HCT116 (cell line): ENCODE measurements around the gene TULP3. TPM values are rescaled to one million over a fixed set of nuclear protein-coding genes. Genes with fewer than 3 reads are reported as not detected.

Experiments
- ATAC-seq: fragments of 200-7000 bp; cut with Tn5 transposase; 2 replicates; pipeline ENCODE4 v1.9.1; 2020; ENCODE audit warnings: mild to moderate bottlenecking, moderate library complexity
- BruUV-seq: library from RNA; stranded (reverse); fragments of 400-500 nt; replicated peaks from 2 replicates; lab custom pipeline; 2021; lab: Mats Ljungman, UMichigan
- CTCF ChIA-PET: fragments of 300-600 bp; sonication (Branson Sonifier 250); formaldehyde crosslinking; loops from one replicate; lab custom pipeline; 2021; ENCODE audit warnings: antibody characterized with exemption; lab: Charles Lee
- POLR2A ChIA-PET: fragments of 300-600, 350-600 bp; sonication (Branson Sonifier 250); formaldehyde crosslinking; loops from one replicate; lab custom pipeline; 2021; ENCODE audit warnings: antibody characterized with exemption; lab: Charles Lee
- RAD21 ChIA-PET, 2 experiments: fragments of 300-600 bp; sonication (Branson Sonifier 250); formaldehyde crosslinking; loops; one replicate each; lab custom pipeline; 2023; ENCODE audit warnings: low total read pairs in 2 of 2; ENCODE audit not compliant: uncharacterized antibody in 2 of 2, unreplicated experiment in 2 of 2, low non-redundant PET in 1 of 2; lab: Charles Lee
- DNase-seq: peaks from one replicate; pipeline ENCODE4 v3.0.0-alpha.2; 2010; ENCODE audit warnings: low read depth, low spot score
- H2AFZ ChIP-seq: fragments of 200-600 bp; shearing (Covaris generic), sonication (generic); 2 replicates; pipeline ENCODE4 v1.6.1; 2017; ENCODE audit warnings: low read depth, mixed run types, mixed read lengths, antibody characterized with exemption, low read length; ENCODE audit not compliant: poor library complexity, severe bottlenecking
- H3K27ac ChIP-seq: 2 replicates; pipeline ENCODE4 v1.5.1; 2012; ENCODE audit warnings: low read depth, low read length
- H3K27me3 ChIP-seq: fragments of 200-600 bp; sonication (generic); 2 replicates; pipeline ENCODE4 v1.6.1; 2016; ENCODE audit warnings: mixed run types, low read length, mixed read lengths; ENCODE audit not compliant: insufficient read depth
- H3K36me3 ChIP-seq, 2 experiments: fragments of 200-500 bp in 1 of 2; fragments of 200-600 bp in 1 of 2; sonication (Bioruptor generic) in 1 of 2; sonication (generic) in 1 of 2; 2 replicates each; pipeline versions ENCODE4 v1.5.1 to v1.6.1; 2014 to 2016; ENCODE audit warnings: low read length in 2 of 2, inconsistent platforms in 1 of 2, mixed read lengths in 1 of 2, mixed run types in 1 of 2; ENCODE audit not compliant: insufficient read depth in 2 of 2, control insufficient read depth in 1 of 2
- H3K4me1 ChIP-seq, 2 experiments: fragments of 200-600 bp in 1 of 2; sonication (generic) in 1 of 2; 2 replicates each; pipeline versions ENCODE4 v1.5.1 to v1.6.1; 2012 to 2017; ENCODE audit warnings: low read length in 2 of 2, inconsistent platforms in 1 of 2, mild to moderate bottlenecking in 1 of 2, mixed read lengths in 1 of 2, mixed run types in 1 of 2, moderate library complexity in 1 of 2; ENCODE audit not compliant: insufficient read depth in 2 of 2, control insufficient read depth in 1 of 2
- H3K4me2 ChIP-seq: fragments of 200-600 bp; sonication (generic); 2 replicates; pipeline ENCODE4 v1.6.1; 2017; ENCODE audit warnings: mixed run types, low read length, mixed read lengths
- H3K4me3 ChIP-seq, 2 experiments: fragments of 200-600 bp in 1 of 2; sonication (generic) in 1 of 2; replicated peaks in 1 of 2; 2 replicates each; pipeline ENCODE4 v1.5.1; 2011 to 2016; ENCODE audit warnings: low read length in 2 of 2, control low read depth in 1 of 2, low read depth in 1 of 2, mild to moderate bottlenecking in 1 of 2, mixed read lengths in 1 of 2, mixed run types in 1 of 2
- H3K79me2 ChIP-seq: fragments of 200-600 bp; sonication (generic); 2 replicates; pipeline ENCODE4 v1.6.1; 2017; ENCODE audit warnings: mild to moderate bottlenecking, mixed run types, low read length, moderate library complexity, mixed read lengths; ENCODE audit not compliant: insufficient read depth
- H3K9ac ChIP-seq: fragments of 200-600 bp; sonication (generic); 2 replicates; pipeline ENCODE4 v1.6.1; 2016; ENCODE audit warnings: low read length, mixed read lengths
- H3K9me2 ChIP-seq: fragments of 200-600 bp; sonication (generic), shearing (Covaris generic); 2 replicates; pipeline ENCODE4 v1.6.1; 2017; ENCODE audit warnings: mixed run types, mild to moderate bottlenecking, moderate library complexity; ENCODE audit not compliant: insufficient read depth
- H3K9me3 ChIP-seq, 2 experiments: fragments of 200-500 bp in 1 of 2; fragments of 200-600 bp in 1 of 2; sonication (Bioruptor generic) in 1 of 2; sonication (generic) in 1 of 2; 2 replicates each; pipeline ENCODE4 v1.6.1; 2014 to 2017; ENCODE audit warnings: low read length in 2 of 2, mixed read lengths in 2 of 2, inconsistent platforms in 1 of 2, low read depth in 1 of 2, mild to moderate bottlenecking in 1 of 2, mixed run types in 1 of 2, moderate library complexity in 1 of 2; ENCODE audit not compliant: control insufficient read depth in 1 of 2, insufficient read depth in 1 of 2
- H4K20me1 ChIP-seq: fragments of 200-600 bp; sonication (generic), shearing (Covaris generic); 2 replicates; pipeline ENCODE4 v1.6.1; 2017; ENCODE audit warnings: mixed run types, mild to moderate bottlenecking, moderate library complexity; ENCODE audit not compliant: insufficient read depth
- ATF3 ChIP-seq: IDR thresholded peaks from 2 replicates; pipeline ENCODE4 v1.6.1; 2012
- CEBPB ChIP-seq: IDR thresholded peaks from 2 replicates; pipeline ENCODE4 v1.6.1; 2012; ENCODE audit warnings: low read depth
- CTCF ChIP-seq, 3 experiments: fragments of 200-600 bp in 1 of 3; sonication (generic) in 1 of 3; IDR thresholded peaks in 2 of 3; conservative IDR thresholded peaks in 1 of 3; 2 replicates each; pipeline ENCODE4 v1.5.1; 2012 to 2017; ENCODE audit warnings: low read depth in 2 of 3, low read length in 2 of 3, antibody characterized with exemption in 1 of 3, borderline replicate concordance in 1 of 3, control low read depth in 1 of 3, mild to moderate bottlenecking in 1 of 3, mixed read lengths in 1 of 3, mixed run types in 1 of 3, moderate library complexity in 1 of 3; ENCODE audit not compliant: insufficient read depth in 1 of 3
- EGR1 ChIP-seq: IDR thresholded peaks from 2 replicates; pipeline ENCODE4 v1.6.1; 2012; ENCODE audit warnings: low read depth
- ELF1 ChIP-seq: IDR thresholded peaks from 2 replicates; pipeline ENCODE4 v1.6.1; 2012; ENCODE audit warnings: low read depth, borderline replicate concordance
- EZH2 ChIP-seq: fragments of 200-600 bp; sonication (generic); IDR thresholded peaks from 2 replicates; pipeline ENCODE4 v1.6.1; 2017; ENCODE audit warnings: antibody characterized with exemption, mixed run types
- FOSL1 ChIP-seq: IDR thresholded peaks from 2 replicates; pipeline ENCODE4 v1.6.1; 2012; ENCODE audit warnings: low read depth
- JUND ChIP-seq: IDR thresholded peaks from 2 replicates; pipeline ENCODE4 v1.6.1; 2012
- POLR2A ChIP-seq: IDR thresholded peaks from 2 replicates; pipeline ENCODE4 v1.7.0; 2011; ENCODE audit warnings: borderline replicate concordance; ENCODE audit not compliant: insufficient read depth, insufficient read length; ENCODE audit errors: extremely low read depth
- POLR2AphosphoS5 ChIP-seq: IDR thresholded peaks from 2 replicates; pipeline ENCODE4 v1.6.1; 2011; ENCODE audit warnings: mild to moderate bottlenecking, low read depth, low read length, moderate library complexity
- REST ChIP-seq: IDR thresholded peaks from 2 replicates; pipeline ENCODE4 v1.6.1; 2012; ENCODE audit warnings: low read depth
- SIN3A ChIP-seq: IDR thresholded peaks from 2 replicates; pipeline ENCODE4 v1.6.1; 2012; ENCODE audit warnings: low read depth
- SRF ChIP-seq: IDR thresholded peaks from 2 replicates; pipeline ENCODE4 v1.6.1; 2012; ENCODE audit warnings: low read depth
- TCF7L2 ChIP-seq: IDR thresholded peaks from 2 replicates; pipeline ENCODE4 v1.7.0; 2011; ENCODE audit warnings: borderline replicate concordance, inconsistent platforms; ENCODE audit not compliant: insufficient read depth, insufficient read length; ENCODE audit errors: extremely low read depth
- YY1 ChIP-seq: IDR thresholded peaks from 2 replicates; pipeline ENCODE4 v1.6.1; 2011; ENCODE audit warnings: low read length, low read depth, moderate library complexity, mild to moderate bottlenecking; ENCODE audit not compliant: insufficient replicate concordance; ENCODE audit errors: extremely low read depth
- ZFX ChIP-seq: fragments of 450-650 bp; IDR thresholded peaks from 2 replicates; pipeline ENCODE4 v1.6.1; 2017
- ZNF274 ChIP-seq: fragments of 200-500 bp; sonication (Bioruptor generic); IDR thresholded peaks from 2 replicates; pipeline ENCODE4 v1.6.1; 2014; ENCODE audit warnings: mild to moderate bottlenecking, low read depth, low read length, inconsistent platforms
- intact Hi-C: fragments of 100-400 bp; cut with micrococcal nuclease; formaldehyde crosslinking; loops from 2 replicates; pipeline ENCODE4 v1.10.0; 2022
- total RNA-seq: library from RNA; stranded (reverse); gene quantifications from one replicate; pipeline ENCODE4 v1.2.1, GENCODE V29; 2021; ENCODE audit not compliant: unreplicated experiment

The TULP3 gene
- total RNA-seq, 1 experiment from 2014 or later: 21.3 TPM

- ChIA-PET POLR2A (no interaction called here), CTCF (interaction anchor here (0.9 kb wide), 1 partner anchor 184 kb away, joined by 3 read pairs; no protein-coding TSS in a partner anchor)
- no TSS peak for BruUV-seq
Measured at GRCh38 chr12:2857576-2857975, 33.1 kb upstream of the TULP3 start.

GRCh38 chr12:2858334-2858733 is 32.4 kb upstream of the TULP3 start:
- POLR2A ChIA-PET: no interaction called here
- DNase-seq (no peak), ATAC-seq (no peak)
- Histone ChIP-seq H2AFZ (no peak overlapping the region), H3K79me2 (no peaks in the 10 kb centered on the region), H3K9me3 (no peaks in the 10 kb centered on the region), H3K4me3 (no peak overlapping the region), H3K27me3 (no peaks in the 10 kb centered on the region), H3K9ac (no peak overlapping the region), H3K4me2 (no peak overlapping the region), H3K36me3 (peaks cover 33 to 38% of the 10 kb centered on the region in 2 experiments; a peak in 3 of 4 replicates), H3K9me2 (no peaks in the 10 kb centered on the region), H3K4me1 (peaks cover 0 to 3% of the 10 kb centered on the region in 2 experiments; a peak in 2 of 4 replicates), H3K27ac (no peak overlapping the region), H4K20me1 (no peaks in the 10 kb centered on the region)
- TF ChIP-seq FOSL1 (no peak), TCF7L2 (no peak), CTCF (IDR thresholded peaks at IDR 0.05 in 2 of 3, conservative IDR thresholded peaks at IDR 0.05 in 1 of 3; ENCODE audit: borderline replicate concordance in 1 of 3, insufficient read depth in 1 of 3, low read depth in 2 of 3, low read length in 2 of 3) (no peak), ELF1 (no peak), CEBPB (no peak), EGR1 (no peak), ATF3 (no peak), SIN3A (no peak), POLR2A (no peak), EZH2 (no peak), SRF (no peak), POLR2AphosphoS5 (no peak), REST (no peak), YY1 (no peak), JUND (no peak), ZFX (no peak)
- BruUV-seq: no TSS peak
- intact Hi-C loops: no loop called here
- CTCF ChIA-PET: no interaction called here
- RAD21 ChIA-PET: no interaction called here

More at GRCh38 chr12:2857576-2857975, 33.1 kb upstream of the TULP3 start:
- Histone ChIP-seq H3K4me3 (no peak overlapping the region), H3K79me2 (no peaks in the 10 kb centered on the region), H4K20me1 (no peaks in the 10 kb centered on the region), H3K27ac (no peak overlapping the region), H3K9me3 (no peaks in the 10 kb centered on the region), H3K27me3 (no peaks in the 10 kb centered on the region), H3K9ac (no peak overlapping the region), H2AFZ (no peak overlapping the region), H3K4me1 (peaks cover 0 to 3% of the 10 kb centered on the region in 2 experiments; a peak in 2 of 4 replicates), H3K9me2 (no peaks in the 10 kb centered on the region)
- intact Hi-C loops: no loop called here
- no peak for TF ChIP-seq EGR1
- TF ChIP-seq CEBPB: no peak
- TF ChIP-seq ZNF274: no peak
- TF ChIP-seq, all 23 proteins: peak for 0
- Histone ChIP-seq H3K4me2 (no peak overlapping the region), H3K36me3 (peaks cover 29 to 32% of the 10 kb centered on the region in 2 experiments; a peak in 3 of 4 replicates)
- RAD21 ChIA-PET: no interaction called here
- DNase-seq (no peak), ATAC-seq (no peak)
